Pancreas (tissue), 10 donors: Measurements from ENCODE around the gene UPK2. TPM values are rescaled to one million over a fixed set of nuclear protein-coding genes. Genes with fewer than 3 reads are reported as not detected.
"Not testable (repeated sequence)": the region's sequence is repeated elsewhere in the genome, so short reads cannot be mapped to it uniquely, and the experiment has no call there.

Experiments used
- ATAC-seq, 4 donors: fragments of 200-7000 bp; cut with Tn5 transposase; one replicate each; pipeline versions ENCODE4 v1.8.0 to v1.9.1; 2020; ENCODE audit warnings: mild to moderate bottlenecking in 4 of 4, moderate library complexity in 4 of 4
- DNase-seq, 6 donors: peaks; one replicate each; pipeline ENCODE4 v3.0.0-alpha.2; 2020
- FAIRE-seq: peaks from 2 replicates; lab custom pipeline; 2012; peaks lifted over from hg19 to GRCh38; lab: Jason Lieb, UNC
- H3K27ac ChIP-seq, 4 donors: fragments of 200-600 bp; sonication (generic); 1 replicate in 3 of 4; 2 replicates in 1 of 4; pipeline versions ENCODE4 v1.5.0 to v1.8.0; 2020
- H3K27me3 ChIP-seq, 4 donors: fragments of 200-600 bp; one replicate each; pipeline ENCODE4 v1.8.0; 2021
- H3K36me3 ChIP-seq, 3 donors: fragments of 200-600 bp; sonication (generic) in 1 of 3; one replicate each; pipeline versions ENCODE4 v1.5.0 to v1.8.0; 2020 to 2021
- H3K4me1 ChIP-seq, 3 donors: fragments of 200-600 bp; one replicate each; pipeline ENCODE4 v1.8.0; 2021
- H3K4me3 ChIP-seq, 4 donors: fragments of 200-600 bp; sonication (generic) in 2 of 4; one replicate each; pipeline versions ENCODE4 v1.5.0 to v1.8.0; 2020 to 2021
- H3K9me3 ChIP-seq, 4 donors: fragments of 200-600 bp; one replicate each; pipeline ENCODE4 v1.8.0; 2021
- CTCF ChIP-seq, 4 donors: fragments of 200-600 bp; sonication (generic) in 3 of 4; IDR thresholded peaks; one replicate each; pipeline versions ENCODE4 v1.5.0 to v1.8.0; 2021; ENCODE audit warnings: antibody characterized with exemption in 4 of 4
- WGBS, 2 donors: extraction: QIAGEN DNeasy Blood & Tissue Kit; methylation state at CpG; one replicate each; pipeline ENCODE4 v1.1.7; 2013; 5-methylcytosine and 5-hydroxymethylcytosine counted together
- intact Hi-C, 3 donors: fragments of 100-400 bp; cut with DNase I; formaldehyde crosslinking; loops; one replicate each; pipeline versions ENCODE4 v1.11.1 to v1.14.2; 2022
- polyA plus RNA-seq, 2 donors: library from polyadenylated mRNA; stranded (reverse); fragments of 200-250 nt; gene quantifications; one replicate each; pipeline ENCODE4 v1.2.3, GENCODE V29; 2013
- total RNA-seq, 6 donors: library from RNA; stranded (reverse); fragmentation: NEBNext Ultra II Directional in 4 of 6; extraction: Animal tissue kit (Norgen Biotek cat#: 25700) in 4 of 6; gene quantifications; one replicate each; pipeline versions ENCODE4 v1.2.1 to v1.2.4, GENCODE V29; 2021 to 2023
- donor health status: healthy with polysubstance abuse.
- donor health status: DM: no; HTN: no; CAD: no; lungs with moderate emphysema.
- donor health status: DM: no; HTN: no; CAD: no.
- donor health status: control.
- donor health status: control.
- donor health status: Bipolar disorder and iron deficiency.
- donor health status: DM: yes; HTN: yes; CAD: no.
- donor health status: DM: no; HTN: no; CAD: no.
- donor health status: DM: no; HTN: no; CAD: no.
- donor health status: DM: yes; HTN: yes; CAD: no.

The UPK2 gene
- total and polyA plus RNA-seq, 8 donors: 0.09 to 0.19 (median 0.16) TPM; not detected in 5

- FAIRE-seq (no peak), ATAC-seq (no peak), DNase-seq (no peak)
- TF ChIP-seq CTCF (IDR thresholded peaks at IDR 0.05): no peak
- no peak overlapping the region for H3K27ac ChIP-seq
- no peaks in the 10 kb centered on the region for H3K9me3 ChIP-seq
- no peaks in the 10 kb centered on the region for H3K27me3 ChIP-seq
- WGBS, 2 donors: 69 to 70% methylated on average over 9 of the region's 9 CpGs
- H3K36me3 ChIP-seq: no peaks in the 10 kb centered on the region
- intact Hi-C loops: no loop called here
- no peak overlapping the region for H3K4me3 ChIP-seq
- no peaks in the 10 kb centered on the region for H3K4me1 ChIP-seq
These were observed 23.3 kb downstream of the UPK2 start for GRCh38 chr11:118979434-118979833.

GRCh38 chr11:118980191-118980881 is 24.2 kb downstream of the UPK2 start:
- no peak overlapping the region for H3K4me3 ChIP-seq
- TF ChIP-seq CTCF (IDR thresholded peaks at IDR 0.05): no peak
- ATAC-seq (peak in 3 of 4 donors; percentile 25 to 65 (median 65)), FAIRE-seq (no peak), DNase-seq (no peak)
- H3K9me3 ChIP-seq: no peaks in the 10 kb centered on the region
- no peak overlapping the region for H3K27ac ChIP-seq
- no peaks in the 10 kb centered on the region for H3K27me3 ChIP-seq
- H3K4me1 ChIP-seq: no peaks in the 10 kb centered on the region
- 43 to 48% methylated on average over 21 of the region's 21 CpGs for WGBS, 2 donors
- H3K36me3 ChIP-seq: no peaks in the 10 kb centered on the region
- intact Hi-C loops: no loop called here

- ATAC-seq, H3K9me3 ChIP-seq, H3K36me3 ChIP-seq, H3K4me1 ChIP-seq, intact Hi-C loops, H3K27me3 ChIP-seq, H3K4me3 ChIP-seq, H3K27ac ChIP-seq, DNase-seq, FAIRE-seq: not testable (repeated sequence)
- 73 to 74% methylated on average over 8 of the region's 8 CpGs for WGBS, 2 donors
These were observed 28.2 kb downstream of the UPK2 start for GRCh38 chr11:118984337-118984736.

- no peak for TF ChIP-seq CTCF (IDR thresholded peaks at IDR 0.05)
- 82 to 91% methylated on average over 2 of the region's 2 CpGs for WGBS, 2 donors
- Histone ChIP-seq H3K4me3 (no peak overlapping the region), H3K36me3 (no peaks in the 10 kb centered on the region), H3K27me3 (no peaks in the 10 kb centered on the region), H3K9me3 (no peaks in the 10 kb centered on the region), H3K27ac (no peak overlapping the region), H3K4me1 (no peaks in the 10 kb centered on the region)
- FAIRE-seq (no peak), ATAC-seq (no peak), DNase-seq (no peak)
- intact Hi-C loops: no loop called here
These were observed 28.7 kb downstream of the UPK2 start for GRCh38 chr11:118984825-118985224.

- H3K27me3 ChIP-seq: no peaks in the 10 kb centered on the region
- DNase-seq: no peak
- H3K4me1 ChIP-seq: no peaks in the 10 kb centered on the region
- H3K36me3 ChIP-seq: no peaks in the 10 kb centered on the region
- intact Hi-C loops: no loop called here
- FAIRE-seq: no peak
- no peaks in the 10 kb centered on the region for H3K9me3 ChIP-seq
- H3K4me3 ChIP-seq: no peak overlapping the region
- WGBS, 2 donors: 85 to 93% methylated on average over 5 of the region's 5 CpGs
- no peak for TF ChIP-seq CTCF (IDR thresholded peaks at IDR 0.05)
- H3K27ac ChIP-seq: no peak overlapping the region
- no peak for ATAC-seq
These were observed 32.2 kb downstream of the UPK2 start for GRCh38 chr11:118988280-118988679.

- ATAC-seq, H3K27ac ChIP-seq, H3K27me3 ChIP-seq, H3K4me3 ChIP-seq, intact Hi-C loops, H3K9me3 ChIP-seq, H3K36me3 ChIP-seq, H3K4me1 ChIP-seq, FAIRE-seq: not testable (repeated sequence)
- DNase-seq: peak in 1 of 6 donors; percentile 44
- 95 to 97% methylated on average over 17 to 44 of the region's 44 CpGs for WGBS, 2 donors
These were observed 35.5 kb downstream of the UPK2 start for GRCh38 chr11:118991486-118992038.
